K562 (cell line): ENCODE measurements around the gene HTRA3. TPM values are rescaled to one million over a fixed set of nuclear protein-coding genes. Genes with fewer than 3 reads are reported as not detected.

ENCODE experiments used
- ATAC-seq: fragments of 200-7000 bp; cut with Tn5 transposase; 3 replicates; pipeline ENCODE4 v1.9.1; 2020; ENCODE audit warnings: moderate library complexity
- BruUV-seq: library from RNA; stranded (reverse); fragments of 400-500 nt; replicated peaks from 2 replicates; lab custom pipeline; 2021; lab: Mats Ljungman, UMichigan
- CTCF ChIA-PET: fragments of 300-600 bp; formaldehyde crosslinking; extraction: SDS; loops from one replicate; lab custom pipeline; 2021; ENCODE audit warnings: low intra/inter-chr PET ratio; lab: Yijun Ruan, JAX
- POLR2A ChIA-PET: fragments of 300-600, 350-650 bp; sonication (Branson Sonifier 250); formaldehyde crosslinking; extraction: SDS; loops from one replicate; lab custom pipeline; 2021; ENCODE audit warnings: antibody characterized with exemption, inconsistent platforms; lab: Yijun Ruan, JAX
- DNase-seq, 4 experiments: peaks; one replicate each; pipeline versions ENCODE4 v3.0.0 to v3.0.0-alpha.2; 2011 to 2018; ENCODE audit warnings: low spot score in 3 of 4, mixed read lengths in 3 of 4; ENCODE audit errors: extremely low read depth in 1 of 4
- FAIRE-seq: peaks from 2 replicates; lab custom pipeline; 2011; peaks lifted over from hg19 to GRCh38; lab: Jason Lieb, UNC
- H2AFZ ChIP-seq: 2 replicates; pipeline ENCODE4 v1.6.0; 2011; ENCODE audit warnings: low read depth, low read length, control low read depth, inconsistent platforms
- H3K27ac ChIP-seq: fragments of 200-600 bp; 3 replicates; pipeline ENCODE4 v1.8.0; 2011; ENCODE audit warnings: low read depth, mild to moderate bottlenecking, control low read depth, inconsistent platforms, low read length, moderate library complexity, mixed read lengths; ENCODE audit errors: extremely low read depth
- H3K27me3 ChIP-seq, 2 experiments: fragments of 300-600 bp in 1 of 2; 2 replicates in 1 of 2; 3 replicates in 1 of 2; pipeline versions ENCODE4 v1.6.0 to v1.8.0; 2011; ENCODE audit warnings: inconsistent platforms in 2 of 2, low read length in 2 of 2, mild to moderate bottlenecking in 1 of 2, mixed read lengths in 1 of 2, moderate library complexity in 1 of 2; ENCODE audit not compliant: control insufficient read depth in 2 of 2, insufficient read depth in 2 of 2
- H3K36me3 ChIP-seq: fragments of 300-600 bp; 3 replicates; pipeline ENCODE4 v1.8.0; 2011; ENCODE audit warnings: mild to moderate bottlenecking, low read length, inconsistent platforms; ENCODE audit not compliant: control insufficient read depth, insufficient read depth
- H3K4me1 ChIP-seq, 2 experiments: fragments of 200-600 bp in 1 of 2; replicated peaks in 1 of 2; 2 replicates in 1 of 2; 3 replicates in 1 of 2; pipeline versions ENCODE4 v1.5.1 to v1.8.0; 2011; ENCODE audit warnings: inconsistent platforms in 2 of 2, low read length in 2 of 2, mild to moderate bottlenecking in 1 of 2, mixed read lengths in 1 of 2, moderate library complexity in 1 of 2; ENCODE audit not compliant: control insufficient read depth in 2 of 2, insufficient read depth in 2 of 2
- H3K4me2 ChIP-seq: 2 replicates; pipeline ENCODE4 v1.6.1; 2011; ENCODE audit warnings: low read length, control low read depth, inconsistent platforms, mixed read lengths; ENCODE audit not compliant: insufficient read depth
- H3K4me3 ChIP-seq: fragments of 200-600 bp; sonication (generic), shearing (Covaris generic); 2 replicates; pipeline ENCODE4 v1.5.1; 2016; ENCODE audit warnings: control low read depth, inconsistent platforms
- H3K79me2 ChIP-seq: fragments of 200-600 bp; 3 replicates; pipeline ENCODE4 v1.8.0; 2011; ENCODE audit warnings: low read length, inconsistent platforms; ENCODE audit not compliant: control insufficient read depth, insufficient read depth
- H3K9ac ChIP-seq, 2 experiments: 2 replicates each; pipeline versions ENCODE4 v1.6.0 to v1.6.1; 2011; ENCODE audit warnings: low read depth in 2 of 2, low read length in 2 of 2, control low read depth in 1 of 2, inconsistent platforms in 1 of 2, mild to moderate bottlenecking in 1 of 2, mixed read lengths in 1 of 2; ENCODE audit not compliant: insufficient read depth in 1 of 2
- H3K9me1 ChIP-seq: one replicate; pipeline ENCODE4 v1.6.0; 2011; ENCODE audit warnings: inconsistent platforms, mild to moderate bottlenecking, low read length, moderate library complexity; ENCODE audit not compliant: control insufficient read depth, insufficient read depth
- H3K9me3 ChIP-seq: replicated peaks from 2 replicates; pipeline ENCODE4 v1.5.1; 2011; ENCODE audit warnings: low read depth, low read length, inconsistent platforms; ENCODE audit not compliant: control insufficient read depth, insufficient read depth
- H4K20me1 ChIP-seq: replicated peaks from 2 replicates; pipeline ENCODE4 v1.6.1; 2011; ENCODE audit warnings: low read length, inconsistent platforms, mixed read lengths; ENCODE audit not compliant: control insufficient read depth, insufficient read depth
- ETV1 ChIP-seq: fragments of 450-650 bp; conservative IDR thresholded peaks from 2 replicates; pipeline ENCODE4 v1.6.1; 2016; ENCODE audit warnings: missing genetic modification characterization, control low read depth, low read depth, missing compliant biosample characterization
- FOXA1 ChIP-seq: fragments of 450-650 bp; IDR thresholded peaks from 2 replicates; pipeline ENCODE4 v1.6.1; 2016; ENCODE audit warnings: mild to moderate bottlenecking, borderline replicate concordance
- GABPB2 ChIP-seq: fragments of 250-450 bp; sonication (Bioruptor Pico); conservative IDR thresholded peaks from 2 replicates; pipeline ENCODE4 v1.5.1; 2021; ENCODE audit warnings: mild to moderate bottlenecking
- GTF2B ChIP-seq: IDR thresholded peaks from 2 replicates; pipeline ENCODE4 v1.6.1; 2011; ENCODE audit not compliant: insufficient read length; ENCODE audit errors: extremely low read depth
- HDAC8 ChIP-seq: fragments of 450-650 bp; IDR thresholded peaks from 2 replicates; pipeline ENCODE4 v1.6.1; 2016; ENCODE audit warnings: mild to moderate bottlenecking, missing genetic modification characterization, moderate library complexity, missing compliant biosample characterization
- XRCC5 ChIP-seq: fragments of 200-400 bp; formaldehyde crosslinking; IDR thresholded peaks from 2 replicates; pipeline ENCODE4 v1.6.1; 2017; ENCODE audit warnings: low read depth, mild to moderate bottlenecking, low read length
- ZBTB9 ChIP-seq: fragments of 450-650 bp; formaldehyde crosslinking; IDR thresholded peaks from 2 replicates; pipeline ENCODE4 v1.4.0; 2020; ENCODE audit warnings: mild to moderate bottlenecking, moderate library complexity
- WGBS: fragments of 100-300 bp; shearing (Covaris generic); methylation state at CpG from one replicate; pipeline ENCODE4 v1.1.6; 2016; ENCODE audit warnings: low coverage, mixed read lengths; ENCODE audit not compliant: insufficient coverage; ENCODE audit errors: missing lambda C conversion rate; 5-methylcytosine and 5-hydroxymethylcytosine counted together
- in situ Hi-C: fragments of 300-500 bp; cut with MboI; formaldehyde crosslinking; loops from 4 replicates; pipeline ENCODE4 v1.15.0; 2018; ENCODE audit warnings: inconsistent platforms, mixed read lengths
- intact Hi-C: fragments of 100-400 bp; cut with micrococcal nuclease; formaldehyde crosslinking; loops from 2 replicates; pipeline ENCODE4 v1.14.2; 2022
- polyA plus RNA-seq, 8 experiments: library from polyadenylated mRNA; depleted of rRNA in 4 of 8; stranded (reverse) in 5 of 8; unstranded in 3 of 8; fragments of >200 nt; fragmentation: Nextera tagmentation in 2 of 8; fragmentation: Illumina TruSeq in 1 of 8; extraction: Ambion mirVana in 2 of 8; extraction: Trizol in 1 of 8; gene quantifications; 2 replicates each; pipeline versions ENCODE4 v1.2.1 to v1.2.3, GENCODE V29; 2011 to 2014; ENCODE audit warnings: inconsistent platforms in 1 of 8, missing spikeins in 1 of 8
- total RNA-seq, 7 experiments: library from RNA; depleted of rRNA in 6 of 7; stranded (reverse); fragments of >200 nt in 6 of 7; fragmentation: Illumina TruSeq in 2 of 7; extraction: Trizol in 2 of 7; gene quantifications; 2 replicates each; pipeline versions ENCODE4 v1.2.1 to v1.2.3, GENCODE V29; 2011 to 2021; ENCODE audit warnings: low replicate concordance in 1 of 7
- TF ChIP-seq, protein P1 (sequence below): IDR thresholded peaks from 2 replicates; pipeline ENCODE4 v1.6.1; 2012; ENCODE audit warnings: low read depth, low read length, improper control_type of control experiment, borderline replicate concordance

Gene HTRA3
- total and polyA plus RNA-seq, 9 of the 15 experiments (the other 6 are each of a cell fraction or from before 2014, with no cell fraction given) = 0.04 TPM; not detected in 8

GRCh38 chr4:8236920-8237195, 32.7 kb upstream of the HTRA3 start:
- CTCF ChIA-PET = interaction anchor here (1.1 kb wide), 1 partner anchor 166 kb away, joined by 4 read pairs; no protein-coding TSS in a partner anchor
- Histone ChIP-seq H3K9me3 (no peaks in the 10 kb centered on the region), H3K9me1 (no peaks in the 10 kb centered on the region), H3K27me3 (peaks cover 0 to 12% of the 10 kb centered on the region in 2 experiments; a peak in 2 of 5 replicates), H3K79me2 (no peaks in the 10 kb centered on the region), H3K9ac (no peak overlapping the region; a peak in 1 of 4 replicates), H3K27ac (no peak overlapping the region), H3K4me2 (no peak overlapping the region), H3K4me1 (peaks cover 0 to 17% of the 10 kb centered on the region in 2 experiments; a peak in 2 of 5 replicates), H2AFZ (no peak overlapping the region), H3K36me3 (no peaks in the 10 kb centered on the region), H4K20me1 (peaks cover 4% of the 10 kb centered on the region; the same call in 1 of the 2 replicates), H3K4me3 (no peak overlapping the region)
- intact Hi-C loops = loop anchor here (5.0 kb wide), 1 partner anchor 60 kb away; no protein-coding TSS in a partner anchor
- no peak for FAIRE-seq
- in situ Hi-C loops = no loop called here
- DNase-seq = no peak
- 19% methylated on average over 9 of the region's 9 CpGs for WGBS
- no TSS peak for BruUV-seq
- POLR2A ChIA-PET = interaction anchor here (0.8 to 2.2 kb wide), 3 partner anchors 10 to 173 kb away, joined by 3 to 5 read pairs (median 3); no protein-coding TSS in a partner anchor
- no peak for ATAC-seq
- TF ChIP-seq ETV1 (tag) (no peak), GABPB2 (CRISPR knock-in tag) (no peak), FOXA1 (no peak), HDAC8 (no peak), ZBTB9 (CRISPR knock-in tag) (no peak), GTF2B (no peak), XRCC5 (no peak)
- TF ChIP-seq, protein P1, sequence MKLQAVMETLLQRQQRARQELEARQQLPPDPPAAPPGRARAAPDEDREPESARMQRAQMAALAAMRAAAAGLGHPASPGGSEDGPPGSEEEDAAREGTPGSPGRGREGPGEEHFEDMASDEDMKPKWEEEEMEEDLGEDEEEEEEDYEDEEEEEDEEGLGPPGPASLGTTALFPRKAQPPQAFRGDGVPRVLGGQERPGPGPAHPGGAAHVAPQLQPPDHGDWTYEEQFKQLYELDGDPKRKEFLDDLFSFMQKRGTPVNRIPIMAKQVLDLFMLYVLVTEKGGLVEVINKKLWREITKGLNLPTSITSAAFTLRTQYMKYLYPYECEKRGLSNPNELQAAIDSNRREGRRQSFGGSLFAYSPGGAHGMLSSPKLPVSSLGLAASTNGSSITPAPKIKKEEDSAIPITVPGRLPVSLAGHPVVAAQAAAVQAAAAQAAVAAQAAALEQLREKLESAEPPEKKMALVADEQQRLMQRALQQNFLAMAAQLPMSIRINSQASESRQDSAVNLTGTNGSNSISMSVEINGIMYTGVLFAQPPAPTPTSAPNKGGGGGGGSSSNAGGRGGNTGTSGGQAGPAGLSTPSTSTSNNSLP = no peak
